ENCODE measurements around the gene CFAP299.

Gene CFAP299

GRCh38 chr4:80532674-80533333 is 197.3 kb downstream of the CFAP299 start:
- no peak for DNase-seq

- no peak for DNase-seq
Observed at GRCh38 chr4:80535551-80535950, 200.0 kb downstream of the CFAP299 start.

GRCh38 chr4:80538276-80538926 is 202.9 kb downstream of the CFAP299 start:
- DNase-seq: no peak

GRCh38 chr4:80539190-80539589 is 203.7 kb downstream of the CFAP299 start:
- no peak for DNase-seq

- DNase-seq: no peak
Observed at GRCh38 chr4:80540349-80540748, 204.8 kb downstream of the CFAP299 start.

GRCh38 chr4:80540785-80541469 is 205.4 kb downstream of the CFAP299 start:
- DNase-seq: no peak

GRCh38 chr4:80542747-80543146 is 207.2 kb downstream of the CFAP299 start:
- DNase-seq: no peak

- DNase-seq: no peak
Observed at GRCh38 chr4:80560337-80560736, 224.8 kb downstream of the CFAP299 start.

GRCh38 chr4:80566203-80566872 is 230.8 kb downstream of the CFAP299 start:
- no peak for DNase-seq

GRCh38 chr4:80568891-80569290 is 233.4 kb downstream of the CFAP299 start:
- no peak for DNase-seq

GRCh38 chr4:80576796-80577195 is 241.3 kb downstream of the CFAP299 start:
- DNase-seq: no peak

GRCh38 chr4:80578001-80578400 is 242.5 kb downstream of the CFAP299 start:
- no peak for DNase-seq

- no peak for DNase-seq
Observed at GRCh38 chr4:80585542-80585941, 250.0 kb downstream of the CFAP299 start.

- no peak for DNase-seq
Observed at GRCh38 chr4:80586716-80587115, 251.2 kb downstream of the CFAP299 start.

GRCh38 chr4:80587871-80588385 is 252.4 kb downstream of the CFAP299 start:
- no peak for DNase-seq

- DNase-seq: no peak
Observed at GRCh38 chr4:80592950-80593349, 257.4 kb downstream of the CFAP299 start.

- DNase-seq: no peak
Observed at GRCh38 chr4:80594701-80595100, 259.2 kb downstream of the CFAP299 start.

- DNase-seq: no peak
Observed at GRCh38 chr4:80608281-80608980, 272.9 kb downstream of the CFAP299 start.

- DNase-seq: no peak
Observed at GRCh38 chr4:80610199-80610598, 274.7 kb downstream of the CFAP299 start.

- no peak for DNase-seq
Observed at GRCh38 chr4:80610845-80611677, 275.5 kb downstream of the CFAP299 start.

GRCh38 chr4:80611678-80611979 is 276.1 kb downstream of the CFAP299 start:
- DNase-seq: no peak

- no peak for DNase-seq
Observed at GRCh38 chr4:80613470-80613869, 277.9 kb downstream of the CFAP299 start.

Data from activated CD4-positive, CD25-positive, alpha-beta regulatory T cell (primary cell).